HFF-Myc (cell line): ENCODE measurements around the gene ALKBH2.

ENCODE experiments used
- DNase-seq: peaks from one replicate; pipeline ENCODE4 v3.0.0-alpha.2; 2011; ENCODE audit warnings: low read depth; ENCODE audit errors: extremely low read depth
- H3K4me3 ChIP-seq: replicated peaks from 2 replicates; pipeline ENCODE4 v1.5.1; 2011; ENCODE audit warnings: low read depth, mild to moderate bottlenecking, control low read depth, low read length
- TF ChIP-seq, protein P1 (sequence below): IDR thresholded peaks from 2 replicates; pipeline ENCODE4 v1.5.1; 2012; ENCODE audit warnings: mild to moderate bottlenecking, low read depth, low read length, control low read depth; ENCODE audit errors: missing control alignments

The ALKBH2 gene

DNA sequence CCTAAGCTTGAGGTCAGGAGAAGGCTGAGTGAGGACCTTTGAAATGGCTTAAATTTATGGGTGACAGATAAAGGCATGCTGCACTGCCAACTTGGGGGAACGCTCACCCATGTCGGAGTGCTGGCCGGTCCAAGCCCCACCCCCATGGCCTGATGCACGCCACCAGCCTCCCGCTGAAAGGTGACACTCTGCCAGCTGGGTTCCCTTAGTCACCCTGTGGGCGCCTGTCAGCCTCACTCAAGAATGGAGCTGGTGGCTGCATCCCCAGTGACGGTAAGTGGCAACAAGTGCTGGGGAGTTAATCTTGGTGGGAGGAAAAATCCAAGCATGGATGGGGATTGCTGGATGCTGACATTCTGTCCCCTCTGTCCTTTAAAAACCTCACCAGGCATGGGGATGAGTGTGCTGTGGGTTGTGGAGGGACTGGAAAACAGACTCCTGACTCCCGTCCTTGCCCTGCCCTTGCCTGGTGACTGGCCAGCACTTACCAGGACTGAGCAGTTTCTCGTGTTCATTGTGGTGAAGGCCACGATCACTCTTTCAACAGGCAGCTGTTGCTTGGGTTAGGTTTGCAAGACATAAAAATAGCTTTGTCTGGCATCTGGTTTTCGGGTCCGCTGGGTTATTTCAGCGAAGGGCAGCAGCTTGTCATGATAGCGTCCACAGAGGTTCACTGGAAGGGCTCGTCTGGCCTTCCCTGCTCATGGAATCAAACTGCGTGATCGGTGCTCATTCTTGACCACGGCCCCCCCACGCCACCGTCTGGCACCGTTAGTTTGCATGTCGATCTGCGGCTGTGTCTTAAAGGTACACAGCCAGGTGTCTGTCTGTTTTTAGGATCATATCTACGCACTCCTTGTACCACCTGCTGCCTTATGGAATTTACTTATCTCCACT is 38.1 kb upstream of the ALKBH2 start:
- TF ChIP-seq, protein P1, sequence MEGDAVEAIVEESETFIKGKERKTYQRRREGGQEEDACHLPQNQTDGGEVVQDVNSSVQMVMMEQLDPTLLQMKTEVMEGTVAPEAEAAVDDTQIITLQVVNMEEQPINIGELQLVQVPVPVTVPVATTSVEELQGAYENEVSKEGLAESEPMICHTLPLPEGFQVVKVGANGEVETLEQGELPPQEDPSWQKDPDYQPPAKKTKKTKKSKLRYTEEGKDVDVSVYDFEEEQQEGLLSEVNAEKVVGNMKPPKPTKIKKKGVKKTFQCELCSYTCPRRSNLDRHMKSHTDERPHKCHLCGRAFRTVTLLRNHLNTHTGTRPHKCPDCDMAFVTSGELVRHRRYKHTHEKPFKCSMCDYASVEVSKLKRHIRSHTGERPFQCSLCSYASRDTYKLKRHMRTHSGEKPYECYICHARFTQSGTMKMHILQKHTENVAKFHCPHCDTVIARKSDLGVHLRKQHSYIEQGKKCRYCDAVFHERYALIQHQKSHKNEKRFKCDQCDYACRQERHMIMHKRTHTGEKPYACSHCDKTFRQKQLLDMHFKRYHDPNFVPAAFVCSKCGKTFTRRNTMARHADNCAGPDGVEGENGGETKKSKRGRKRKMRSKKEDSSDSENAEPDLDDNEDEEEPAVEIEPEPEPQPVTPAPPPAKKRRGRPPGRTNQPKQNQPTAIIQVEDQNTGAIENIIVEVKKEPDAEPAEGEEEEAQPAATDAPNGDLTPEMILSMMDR = no peak
- no peak for DNase-seq
- H3K4me3 ChIP-seq = no peak overlapping the region

DNA sequence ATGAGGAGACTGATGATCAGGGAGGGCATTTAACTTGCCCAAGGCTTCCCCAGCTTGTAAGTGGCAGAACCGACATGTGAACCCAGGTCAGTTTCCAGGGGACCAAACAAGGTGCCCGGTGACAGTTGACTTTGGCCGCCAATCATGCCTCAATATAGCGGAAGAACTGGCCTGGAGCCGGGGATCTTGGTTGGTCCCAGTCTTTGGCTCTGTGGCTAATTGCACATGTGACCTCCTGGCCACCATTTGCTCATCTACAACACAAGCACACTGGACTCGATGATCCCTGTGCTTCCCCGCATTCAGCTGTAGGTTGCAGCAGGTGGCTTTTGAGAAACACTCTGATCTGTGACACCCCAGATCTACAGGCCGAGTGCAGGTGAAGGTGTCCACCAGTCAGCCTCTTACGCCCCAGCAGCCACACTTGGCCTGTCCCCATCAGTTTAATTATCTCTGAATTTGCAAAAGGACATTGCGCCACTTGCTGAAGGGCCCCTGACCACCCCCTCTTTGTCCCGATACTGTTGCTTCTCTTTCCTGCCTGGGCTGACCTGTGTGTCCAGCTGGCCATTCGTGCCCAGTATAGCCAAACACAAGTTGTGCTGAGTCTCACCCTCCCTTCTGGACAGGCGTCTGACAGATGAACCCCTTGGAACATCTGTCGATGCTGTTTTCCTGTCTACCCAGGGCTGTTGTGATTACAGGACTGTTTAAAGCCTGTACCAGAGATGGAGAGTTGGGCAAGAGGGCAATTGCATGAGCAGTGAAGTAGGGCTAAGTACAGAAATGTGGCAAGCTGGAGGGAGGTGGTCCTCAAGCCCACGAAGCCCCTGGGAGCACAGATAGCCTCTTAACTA is 37.3 kb upstream of the ALKBH2 start:
- TF ChIP-seq, protein P1 = no peak
- no peak for DNase-seq
- H3K4me3 ChIP-seq = no peak overlapping the region

DNA sequence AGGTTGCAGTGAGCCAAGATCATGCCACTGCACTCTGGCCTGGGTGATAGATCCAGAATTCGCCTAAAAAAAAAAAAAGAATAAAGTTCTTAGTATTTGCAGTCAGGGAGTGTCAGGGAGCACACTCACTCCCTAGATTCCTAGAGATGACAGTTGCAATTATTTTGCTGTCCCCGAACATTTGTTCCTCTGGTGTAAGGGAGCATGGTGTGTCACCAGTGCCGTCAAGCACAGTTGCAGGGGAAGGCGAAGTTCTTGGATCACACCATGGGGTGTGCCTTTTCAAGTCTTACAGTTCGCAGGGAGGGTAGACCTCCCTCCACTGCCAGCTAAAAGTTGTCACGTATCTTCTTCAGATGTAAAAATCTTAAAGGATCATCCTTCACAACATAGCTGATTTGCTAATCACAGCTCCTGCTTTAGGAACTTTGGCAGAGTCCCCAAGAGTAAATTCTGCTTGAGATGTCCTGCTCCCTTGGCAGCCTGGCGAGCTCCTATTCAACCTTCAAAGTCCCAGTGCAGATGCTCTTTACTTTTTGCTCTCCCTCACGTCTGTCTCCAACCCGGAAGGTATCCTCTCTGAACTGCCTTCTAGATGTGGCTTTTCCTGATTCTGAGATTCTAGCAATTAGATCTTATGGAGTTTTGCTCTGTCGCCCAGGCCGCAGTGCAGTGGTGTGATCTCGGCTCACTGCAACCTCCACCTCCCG is 34.4 kb upstream of the ALKBH2 start:
- TF ChIP-seq, protein P1 = no peak
- no peak for DNase-seq
- no peak overlapping the region for H3K4me3 ChIP-seq

GRCh38 chr12:109126784-109127183 is 33.5 kb upstream of the ALKBH2 start:
- no peak overlapping the region for H3K4me3 ChIP-seq
- no peak for DNase-seq
- TF ChIP-seq, protein P1 = no peak

DNA sequence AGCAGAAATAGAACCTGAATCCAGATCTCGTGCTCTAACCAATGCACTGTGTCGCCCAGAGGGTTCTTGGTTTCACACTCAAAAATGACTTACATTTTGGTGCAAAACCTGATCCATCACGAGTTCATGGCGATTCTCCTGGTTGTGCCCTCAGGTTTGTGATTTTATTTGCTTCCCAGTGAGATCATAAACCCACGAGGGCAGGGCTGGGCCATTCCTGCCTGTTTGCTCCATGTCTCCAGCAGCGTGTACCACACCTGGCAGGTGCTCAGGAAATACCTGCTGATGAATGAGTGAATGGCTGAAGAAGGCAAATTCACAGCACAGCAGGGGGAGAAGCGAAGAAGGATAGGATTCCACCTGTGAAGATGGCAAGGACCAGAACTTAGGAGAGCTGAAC is 32.5 kb upstream of the ALKBH2 start:
- no peak overlapping the region for H3K4me3 ChIP-seq
- TF ChIP-seq, protein P1 = no peak
- DNase-seq = no peak

- DNase-seq = no peak
- TF ChIP-seq, protein P1 = no peak
- H3K4me3 ChIP-seq = no peak overlapping the region
Observed at GRCh38 chr12:109124878-109125648, 31.8 kb upstream of the ALKBH2 start.
